Stimulated activated CD4-positive, alpha-beta T cell treated with anti-CD3 and anti-CD28 coated beads, Interleukin-4, amount 100 ng/mL, for 24 hours (primary cell): ENCODE results near the gene PPM1L.
"Not testable (repeated sequence)": the region's sequence is repeated elsewhere in the genome, so short reads cannot be mapped to it uniquely, and the experiment has no call there.

Experiments
- DNase-seq: peaks from one replicate; pipeline ENCODE4 v3.0.0-alpha.2; 2020

PPM1L gene

GRCh38 chr3:160992712-160993111 lies 236.7 kb downstream of the PPM1L start:
- no peak for DNase-seq

GRCh38 chr3:160996811-160997210 lies 240.8 kb downstream of the PPM1L start:
- DNase-seq = no peak

GRCh38 chr3:160998581-160998980 lies 242.6 kb downstream of the PPM1L start:
- DNase-seq = no peak

- DNase-seq = no peak
These were observed 243.2 kb downstream of the PPM1L start for GRCh38 chr3:160999274-160999673.

- no peak for DNase-seq
These were observed 252.1 kb downstream of the PPM1L start for GRCh38 chr3:161008086-161008485.

GRCh38 chr3:161010151-161010550 lies 254.1 kb downstream of the PPM1L start:
- not testable (repeated sequence) for DNase-seq

GRCh38 chr3:161014843-161015749 lies 259.1 kb downstream of the PPM1L start:
- no peak for DNase-seq

- DNase-seq = no peak
These were observed 260.6 kb downstream of the PPM1L start for GRCh38 chr3:161016417-161017313.

GRCh38 chr3:161017971-161018370 lies 261.9 kb downstream of the PPM1L start:
- DNase-seq = no peak

- DNase-seq = no peak
These were observed 264.2 kb downstream of the PPM1L start for GRCh38 chr3:161020256-161020655.

- no peak for DNase-seq
These were observed 269.9 kb downstream of the PPM1L start for GRCh38 chr3:161025911-161026310.

GRCh38 chr3:161026612-161027510 lies 270.8 kb downstream of the PPM1L start:
- no peak for DNase-seq

GRCh38 chr3:161028555-161029153 lies 272.6 kb downstream of the PPM1L start:
- DNase-seq = no peak

- no peak for DNase-seq
These were observed 275.1 kb downstream of the PPM1L start for GRCh38 chr3:161031134-161031533.

- DNase-seq = not testable (repeated sequence)
These were observed 279.0 kb downstream of the PPM1L start for GRCh38 chr3:161034913-161035550.

- no peak for DNase-seq
These were observed 279.7 kb downstream of the PPM1L start for GRCh38 chr3:161035711-161036110.

- DNase-seq = no peak
These were observed 282.7 kb downstream of the PPM1L start for GRCh38 chr3:161038725-161039124.

- DNase-seq = no peak
These were observed 286.0 kb downstream of the PPM1L start for GRCh38 chr3:161042023-161042501.

GRCh38 chr3:161043336-161044035 lies 287.5 kb downstream of the PPM1L start:
- DNase-seq = no peak

GRCh38 chr3:161049683-161050248 lies 293.7 kb downstream of the PPM1L start:
- no peak for DNase-seq
